ENCODE data around the gene SCN5A. TPM values are rescaled to one million over a fixed set of nuclear protein-coding genes. Genes with fewer than 3 reads are reported as not detected.

SCN5A gene
- total and polyA plus RNA-seq, 2 experiments from 2014 or later = 10.2 to 10.6 TPM

DNA sequence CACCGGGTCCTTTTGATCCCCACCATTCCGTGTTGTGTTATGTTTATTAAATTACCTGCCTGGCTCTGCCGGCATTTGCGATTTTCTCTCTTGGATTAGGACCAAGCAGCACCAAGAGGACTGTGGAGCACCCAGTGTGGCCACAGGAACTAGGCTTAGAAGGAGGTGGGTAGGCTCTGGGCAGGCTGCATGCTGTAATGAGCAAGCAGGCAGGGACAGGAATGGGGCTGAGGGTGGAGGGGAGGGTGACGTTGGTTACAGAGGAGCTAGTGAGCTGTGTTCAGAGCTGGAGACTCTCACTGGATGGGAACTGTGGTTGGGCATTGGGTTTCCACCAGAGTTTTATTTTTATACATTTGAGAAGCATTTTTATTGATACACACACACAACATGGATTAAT lies 7.9 kb upstream of the SCN5A start:
- Histone ChIP-seq H2AFZ (peak overlapping the region; percentile 76), H3K79me2 (replicated peaks; ENCODE audit: insufficient read depth) (no peaks in the 10 kb centered on the region), H3K9me2 (ENCODE audit: insufficient read depth) (no peaks in the 10 kb centered on the region), H3K27me3 (ENCODE audit: insufficient read depth) (peaks cover 5% of the 10 kb centered on the region; the same call in 1 of the 2 replicates), H3K36me3 (ENCODE audit: insufficient read depth) (no peaks in the 10 kb centered on the region), H3F3A (replicated peaks; ENCODE audit: low read depth) (no peaks in the 10 kb centered on the region), H3K27ac (ENCODE audit: low read depth) (no peak overlapping the region), H3K4me1 (ENCODE audit: insufficient read depth) (peaks cover 24% of the 10 kb centered on the region), H4K20me1 (replicated peaks; ENCODE audit: insufficient read depth) (no peaks in the 10 kb centered on the region), H3K4me2 (0 out of 2 replicates have a peak overlapping the region, but pooled peaks have one; percentile 12), H3K4me3 (no peak overlapping the region)
- no peak for TF ChIP-seq JUNB (IDR thresholded peaks at IDR 0.05; ENCODE audit: unreplicated experiment)
- TF ChIP-seq ETS1 (IDR thresholded peaks at IDR 0.05) = no peak
- no peak for TF ChIP-seq EZH2 (IDR thresholded peaks at IDR 0.05; ENCODE audit: low read depth, unreplicated experiment)
- TF ChIP-seq POLR2AphosphoS5 (IDR thresholded peaks at IDR 0.05; ENCODE audit: low read depth) = no peak
- TF ChIP-seq CTCF (conservative IDR thresholded peaks at IDR 0.05; ENCODE audit: low read depth in 2 of 2) = no peak
- TF ChIP-seq ZNF114 (CRISPR knock-in tag; IDR thresholded peaks at IDR 0.05) = no peak
- TF ChIP-seq EZH2phosphoT487 (IDR thresholded peaks at IDR 0.05; ENCODE audit: unreplicated experiment) = no peak
- TF ChIP-seq, protein P1, sequence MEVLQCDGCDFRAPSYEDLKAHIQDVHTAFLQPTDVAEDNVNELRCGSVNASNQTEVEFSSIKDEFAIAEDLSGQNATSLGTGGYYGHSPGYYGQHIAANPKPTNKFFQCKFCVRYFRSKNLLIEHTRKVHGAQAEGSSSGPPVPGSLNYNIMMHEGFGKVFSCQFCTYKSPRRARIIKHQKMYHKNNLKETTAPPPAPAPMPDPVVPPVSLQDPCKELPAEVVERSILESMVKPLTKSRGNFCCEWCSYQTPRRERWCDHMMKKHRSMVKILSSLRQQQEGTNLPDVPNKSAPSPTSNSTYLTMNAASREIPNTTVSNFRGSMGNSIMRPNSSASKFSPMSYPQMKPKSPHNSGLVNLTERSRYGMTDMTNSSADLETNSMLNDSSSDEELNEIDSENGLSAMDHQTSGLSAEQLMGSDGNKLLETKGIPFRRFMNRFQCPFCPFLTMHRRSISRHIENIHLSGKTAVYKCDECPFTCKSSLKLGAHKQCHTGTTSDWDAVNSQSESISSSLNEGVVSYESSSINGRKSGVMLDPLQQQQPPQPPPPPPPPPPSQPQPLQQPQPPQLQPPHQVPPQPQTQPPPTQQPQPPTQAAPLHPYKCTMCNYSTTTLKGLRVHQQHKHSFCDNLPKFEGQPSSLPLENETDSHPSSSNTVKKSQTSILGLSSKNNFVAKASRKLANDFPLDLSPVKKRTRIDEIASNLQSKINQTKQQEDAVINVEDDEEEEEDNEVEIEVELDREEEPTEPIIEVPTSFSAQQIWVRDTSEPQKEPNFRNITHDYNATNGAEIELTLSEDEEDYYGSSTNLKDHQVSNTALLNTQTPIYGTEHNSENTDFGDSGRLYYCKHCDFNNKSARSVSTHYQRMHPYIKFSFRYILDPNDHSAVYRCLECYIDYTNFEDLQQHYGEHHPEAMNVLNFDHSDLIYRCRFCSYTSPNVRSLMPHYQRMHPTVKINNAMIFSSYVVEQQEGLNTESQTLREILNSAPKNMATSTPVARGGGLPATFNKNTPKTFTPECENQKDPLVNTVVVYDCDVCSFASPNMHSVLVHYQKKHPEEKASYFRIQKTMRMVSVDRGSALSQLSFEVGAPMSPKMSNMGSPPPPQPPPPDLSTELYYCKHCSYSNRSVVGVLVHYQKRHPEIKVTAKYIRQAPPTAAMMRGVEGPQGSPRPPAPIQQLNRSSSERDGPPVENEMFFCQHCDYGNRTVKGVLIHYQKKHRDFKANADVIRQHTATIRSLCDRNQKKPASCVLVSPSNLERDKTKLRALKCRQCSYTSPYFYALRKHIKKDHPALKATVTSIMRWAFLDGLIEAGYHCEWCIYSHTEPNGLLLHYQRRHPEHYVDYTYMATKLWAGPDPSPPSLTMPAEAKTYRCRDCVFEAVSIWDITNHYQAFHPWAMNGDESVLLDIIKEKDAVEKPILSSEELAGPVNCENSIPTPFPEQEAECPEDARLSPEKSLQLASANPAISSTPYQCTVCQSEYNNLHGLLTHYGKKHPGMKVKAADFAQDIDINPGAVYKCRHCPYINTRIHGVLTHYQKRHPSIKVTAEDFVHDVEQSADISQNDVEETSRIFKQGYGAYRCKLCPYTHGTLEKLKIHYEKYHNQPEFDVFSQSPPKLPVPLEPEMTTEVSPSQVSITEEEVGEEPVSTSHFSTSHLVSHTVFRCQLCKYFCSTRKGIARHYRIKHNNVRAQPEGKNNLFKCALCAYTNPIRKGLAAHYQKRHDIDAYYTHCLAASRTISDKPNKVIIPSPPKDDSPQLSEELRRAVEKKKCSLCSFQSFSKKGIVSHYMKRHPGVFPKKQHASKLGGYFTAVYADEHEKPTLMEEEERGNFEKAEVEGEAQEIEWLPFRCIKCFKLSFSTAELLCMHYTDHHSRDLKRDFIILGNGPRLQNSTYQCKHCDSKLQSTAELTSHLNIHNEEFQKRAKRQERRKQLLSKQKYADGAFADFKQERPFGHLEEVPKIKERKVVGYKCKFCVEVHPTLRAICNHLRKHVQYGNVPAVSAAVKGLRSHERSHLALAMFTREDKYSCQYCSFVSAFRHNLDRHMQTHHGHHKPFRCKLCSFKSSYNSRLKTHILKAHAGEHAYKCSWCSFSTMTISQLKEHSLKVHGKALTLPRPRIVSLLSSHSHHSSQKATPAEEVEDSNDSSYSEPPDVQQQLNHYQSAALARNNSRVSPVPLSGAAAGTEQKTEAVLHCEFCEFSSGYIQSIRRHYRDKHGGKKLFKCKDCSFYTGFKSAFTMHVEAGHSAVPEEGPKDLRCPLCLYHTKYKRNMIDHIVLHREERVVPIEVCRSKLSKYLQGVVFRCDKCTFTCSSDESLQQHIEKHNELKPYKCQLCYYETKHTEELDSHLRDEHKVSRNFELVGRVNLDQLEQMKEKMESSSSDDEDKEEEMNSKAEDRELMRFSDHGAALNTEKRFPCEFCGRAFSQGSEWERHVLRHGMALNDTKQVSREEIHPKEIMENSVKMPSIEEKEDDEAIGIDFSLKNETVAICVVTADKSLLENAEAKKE (CRISPR knock-in tag; IDR thresholded peaks at IDR 0.05) = no peak
- TF ChIP-seq, protein P2, sequence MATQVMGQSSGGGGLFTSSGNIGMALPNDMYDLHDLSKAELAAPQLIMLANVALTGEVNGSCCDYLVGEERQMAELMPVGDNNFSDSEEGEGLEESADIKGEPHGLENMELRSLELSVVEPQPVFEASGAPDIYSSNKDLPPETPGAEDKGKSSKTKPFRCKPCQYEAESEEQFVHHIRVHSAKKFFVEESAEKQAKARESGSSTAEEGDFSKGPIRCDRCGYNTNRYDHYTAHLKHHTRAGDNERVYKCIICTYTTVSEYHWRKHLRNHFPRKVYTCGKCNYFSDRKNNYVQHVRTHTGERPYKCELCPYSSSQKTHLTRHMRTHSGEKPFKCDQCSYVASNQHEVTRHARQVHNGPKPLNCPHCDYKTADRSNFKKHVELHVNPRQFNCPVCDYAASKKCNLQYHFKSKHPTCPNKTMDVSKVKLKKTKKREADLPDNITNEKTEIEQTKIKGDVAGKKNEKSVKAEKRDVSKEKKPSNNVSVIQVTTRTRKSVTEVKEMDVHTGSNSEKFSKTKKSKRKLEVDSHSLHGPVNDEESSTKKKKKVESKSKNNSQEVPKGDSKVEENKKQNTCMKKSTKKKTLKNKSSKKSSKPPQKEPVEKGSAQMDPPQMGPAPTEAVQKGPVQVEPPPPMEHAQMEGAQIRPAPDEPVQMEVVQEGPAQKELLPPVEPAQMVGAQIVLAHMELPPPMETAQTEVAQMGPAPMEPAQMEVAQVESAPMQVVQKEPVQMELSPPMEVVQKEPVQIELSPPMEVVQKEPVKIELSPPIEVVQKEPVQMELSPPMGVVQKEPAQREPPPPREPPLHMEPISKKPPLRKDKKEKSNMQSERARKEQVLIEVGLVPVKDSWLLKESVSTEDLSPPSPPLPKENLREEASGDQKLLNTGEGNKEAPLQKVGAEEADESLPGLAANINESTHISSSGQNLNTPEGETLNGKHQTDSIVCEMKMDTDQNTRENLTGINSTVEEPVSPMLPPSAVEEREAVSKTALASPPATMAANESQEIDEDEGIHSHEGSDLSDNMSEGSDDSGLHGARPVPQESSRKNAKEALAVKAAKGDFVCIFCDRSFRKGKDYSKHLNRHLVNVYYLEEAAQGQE (IDR thresholded peaks at IDR 0.05; ENCODE audit: unreplicated experiment) = no peak
- no peak for TF ChIP-seq CREB1 (CRISPR knock-in tag; IDR thresholded peaks at IDR 0.05; ENCODE audit: low read depth)
- TF ChIP-seq ZNF331 (CRISPR knock-in tag; IDR thresholded peaks at IDR 0.05; ENCODE audit: low read depth) = no peak
- TF ChIP-seq STAT1 (IDR thresholded peaks at IDR 0.05; ENCODE audit: unreplicated experiment) = no peak
- TF ChIP-seq NANOG (IDR thresholded peaks at IDR 0.05; ENCODE audit: borderline replicate concordance) = no peak
- peaks cover 3% of the 10 kb centered on the region; the same call in 2 of the 3 replicates for H3K36me3 Mint-ChIP-seq (ENCODE audit: low read depth)
- H3K27ac Mint-ChIP-seq = peak overlapping the region; percentile 28; the same call in 1 of the 2 replicates
- H3K27me3 Mint-ChIP-seq (ENCODE audit: insufficient read depth, low read depth, poor library complexity) = peaks cover 3% of the 10 kb centered on the region
- ATAC-seq (peak; percentile 17), DNase-seq (ENCODE audit: low spot score) (no peak)
- H3K9me3 Mint-ChIP-seq = peaks cover 11% of the 10 kb centered on the region; the same call in 2 of the 3 replicates
- no peak overlapping the region for H3K4me3 Mint-ChIP-seq
- peaks cover 22% of the 10 kb centered on the region for H3K4me1 Mint-ChIP-seq
